Fibroblast of lung (primary cell): ENCODE data around the gene ASTN2.

ENCODE experiments used
- EZH2 ChIP-seq: IDR thresholded peaks from 2 replicates; pipeline ENCODE4 v1.5.1; 2012; ENCODE audit warnings: low read length, control low read depth, mild to moderate bottlenecking; ENCODE audit errors: missing control alignments
- TF ChIP-seq, protein P1 (sequence below), 2 donors: IDR thresholded peaks in 1 of 2; conservative IDR thresholded peaks in 1 of 2; 1 replicate in 1 of 2; 2 replicates in 1 of 2; pipeline ENCODE4 v1.5.1; 2011 to 2012; ENCODE audit warnings: low read length in 2 of 2, control low read depth in 1 of 2, inconsistent platforms in 1 of 2, low read depth in 1 of 2, mild to moderate bottlenecking in 1 of 2

DNA sequence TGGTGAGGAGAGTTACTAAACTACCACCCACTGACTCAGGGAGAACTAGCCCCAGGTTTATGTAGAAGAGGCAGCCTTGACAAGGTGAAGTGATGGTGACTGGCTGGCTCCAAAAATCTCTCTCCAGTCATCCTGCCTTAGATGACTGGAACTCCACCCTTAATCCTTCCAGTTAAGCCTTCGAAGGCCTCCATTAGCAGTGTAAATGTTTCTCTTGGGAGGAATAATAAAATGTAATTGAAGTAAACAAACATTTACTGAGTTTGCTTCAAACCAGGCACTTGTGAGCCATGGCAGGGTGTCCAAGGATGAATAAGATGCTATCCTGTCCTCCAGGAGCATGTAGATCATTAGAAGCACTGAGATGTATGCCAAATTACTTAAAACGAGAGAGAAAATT is 35.5 kb downstream of the ASTN2 start:
- TF ChIP-seq, protein P1, sequence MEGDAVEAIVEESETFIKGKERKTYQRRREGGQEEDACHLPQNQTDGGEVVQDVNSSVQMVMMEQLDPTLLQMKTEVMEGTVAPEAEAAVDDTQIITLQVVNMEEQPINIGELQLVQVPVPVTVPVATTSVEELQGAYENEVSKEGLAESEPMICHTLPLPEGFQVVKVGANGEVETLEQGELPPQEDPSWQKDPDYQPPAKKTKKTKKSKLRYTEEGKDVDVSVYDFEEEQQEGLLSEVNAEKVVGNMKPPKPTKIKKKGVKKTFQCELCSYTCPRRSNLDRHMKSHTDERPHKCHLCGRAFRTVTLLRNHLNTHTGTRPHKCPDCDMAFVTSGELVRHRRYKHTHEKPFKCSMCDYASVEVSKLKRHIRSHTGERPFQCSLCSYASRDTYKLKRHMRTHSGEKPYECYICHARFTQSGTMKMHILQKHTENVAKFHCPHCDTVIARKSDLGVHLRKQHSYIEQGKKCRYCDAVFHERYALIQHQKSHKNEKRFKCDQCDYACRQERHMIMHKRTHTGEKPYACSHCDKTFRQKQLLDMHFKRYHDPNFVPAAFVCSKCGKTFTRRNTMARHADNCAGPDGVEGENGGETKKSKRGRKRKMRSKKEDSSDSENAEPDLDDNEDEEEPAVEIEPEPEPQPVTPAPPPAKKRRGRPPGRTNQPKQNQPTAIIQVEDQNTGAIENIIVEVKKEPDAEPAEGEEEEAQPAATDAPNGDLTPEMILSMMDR (conservative IDR thresholded peaks at IDR 0.05 in 1 of 2, IDR thresholded peaks at IDR 0.05 in 1 of 2; ENCODE audit: low read depth in 1 of 2, low read length in 2 of 2), result no peak
- no peak for TF ChIP-seq EZH2
